GM19043 (cell line): ENCODE data around the gene DGKZ.
"Not testable (repeated sequence)": the region's sequence is repeated elsewhere in the genome, so short reads cannot be mapped to it uniquely, and the experiment has no call there.

ENCODE experiments used
- ATAC-seq: cut with Tn5 transposase; IDR thresholded peaks from one replicate; pipeline ENCODE4 v1.9.1; 2021; ENCODE audit warnings: low read depth; ENCODE audit not compliant: unreplicated experiment

DGKZ gene

DNA sequence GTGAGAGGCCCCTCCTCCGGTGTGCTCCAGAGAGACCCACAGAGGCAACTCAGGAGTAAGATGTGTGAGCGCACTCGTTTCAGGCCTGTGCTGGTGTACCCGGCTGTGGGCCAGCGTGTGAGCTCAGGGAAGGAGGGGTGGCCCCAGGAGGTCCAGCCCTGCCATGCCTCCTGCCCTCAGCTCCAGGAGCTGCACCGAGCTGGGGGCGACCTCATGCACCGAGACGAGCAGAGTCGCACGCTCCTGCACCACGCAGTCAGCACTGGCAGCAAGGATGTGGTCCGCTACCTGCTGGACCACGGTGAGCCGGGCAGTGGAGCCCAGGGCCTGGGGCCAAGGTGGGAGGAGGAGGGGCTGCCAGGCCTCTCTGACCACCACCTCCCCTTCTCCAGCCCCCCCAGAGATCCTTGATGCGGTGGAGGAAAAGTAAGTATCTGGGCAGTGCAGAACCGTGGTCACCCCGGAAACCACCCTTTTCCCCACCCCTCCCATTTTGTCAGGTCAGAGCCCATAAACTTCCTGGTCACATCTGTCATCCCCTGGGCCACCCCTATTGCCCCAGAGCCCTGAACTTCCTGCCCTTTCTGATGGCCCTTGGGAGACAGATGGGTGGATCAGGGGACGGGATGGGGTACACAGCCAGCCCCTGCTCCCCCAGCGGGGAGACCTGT, 31.7 kb downstream of the DGKZ start:
- ATAC-seq, result no peak

- not testable (repeated sequence) for ATAC-seq
Observed at GRCh38 chr11:46379482-46380293, 32.4 kb downstream of the DGKZ start.

DNA sequence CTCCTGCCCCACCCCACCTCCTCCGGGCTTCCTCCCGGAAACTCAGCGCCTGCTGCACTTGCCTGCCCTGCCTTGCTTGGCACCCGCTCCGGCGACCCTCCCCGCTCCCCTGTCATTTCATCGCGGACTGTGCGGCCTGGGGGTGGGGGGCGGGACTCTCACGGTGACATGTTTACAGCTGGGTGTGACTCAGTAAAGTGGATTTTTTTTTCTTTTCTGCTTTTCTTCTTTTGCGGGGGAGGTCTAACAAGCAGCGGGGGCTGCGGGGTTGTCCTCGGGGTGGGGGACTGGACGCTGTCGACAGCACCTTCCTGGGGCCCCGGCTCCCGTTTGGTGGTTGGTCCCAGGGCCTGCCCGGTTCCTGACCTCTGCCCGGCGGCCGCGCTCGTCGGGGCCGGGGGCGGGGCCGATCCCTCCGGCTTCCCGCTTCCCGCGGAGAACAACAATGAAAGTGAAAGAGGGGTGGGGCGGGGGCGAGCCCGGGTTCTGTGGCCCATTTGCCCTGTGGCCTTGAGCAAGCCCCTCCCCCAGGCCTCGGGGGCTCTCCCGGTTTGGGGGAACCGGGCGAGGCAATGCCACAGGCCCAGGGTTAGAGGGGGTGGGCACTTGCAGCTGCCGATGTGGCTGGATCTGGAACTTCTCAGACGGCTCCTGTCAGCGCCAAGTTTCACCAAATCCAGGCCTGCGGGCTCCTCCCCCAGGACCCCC, 33.2 kb downstream of the DGKZ start:
- ATAC-seq, result no peak

DNA sequence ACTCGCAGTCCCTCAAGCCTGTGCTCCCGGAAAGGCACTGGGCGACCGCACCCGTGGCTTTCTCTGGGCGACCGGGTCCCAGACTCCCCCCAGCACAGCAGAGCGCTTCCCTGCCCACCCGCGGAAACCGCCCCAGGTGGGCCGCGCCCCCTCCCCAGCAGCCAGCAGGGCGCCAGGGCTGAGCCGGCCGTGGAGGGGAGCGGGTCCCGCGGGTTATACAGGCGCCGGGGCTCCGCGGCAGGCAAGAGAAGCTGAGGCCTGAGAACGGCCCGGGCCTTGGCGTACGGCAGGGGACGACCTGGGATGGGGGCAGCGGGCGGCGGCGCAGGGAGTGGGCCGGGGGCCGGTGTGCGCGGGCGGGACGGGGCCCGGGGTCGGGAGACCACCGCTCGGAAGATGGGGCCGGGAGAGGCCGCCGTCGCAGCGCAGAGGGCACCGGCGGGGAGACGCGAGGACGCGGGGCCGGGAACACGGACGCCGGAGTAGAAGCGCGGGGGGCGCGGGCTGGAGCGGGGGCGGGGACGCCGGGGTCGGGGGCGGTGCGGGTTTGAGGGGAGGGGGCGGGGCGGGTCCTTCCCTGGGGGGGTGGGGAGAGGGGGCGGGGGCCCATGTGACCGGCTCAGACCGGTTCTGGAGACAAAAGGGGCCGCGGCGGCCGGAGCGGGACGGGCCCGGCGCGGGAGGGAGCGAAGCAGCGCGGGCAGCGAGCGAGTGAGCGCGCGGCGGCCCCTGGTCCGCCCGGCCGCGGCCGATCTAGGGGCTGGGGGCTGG, 34.0 kb downstream of the DGKZ start, which contains the start of gene MDK:
MDK (plus strand) TSS at position 622 of the 771 bp plus-strand sequence. CDS start 389 bp downstream, outside the sequence.
- no peak for ATAC-seq

DNA sequence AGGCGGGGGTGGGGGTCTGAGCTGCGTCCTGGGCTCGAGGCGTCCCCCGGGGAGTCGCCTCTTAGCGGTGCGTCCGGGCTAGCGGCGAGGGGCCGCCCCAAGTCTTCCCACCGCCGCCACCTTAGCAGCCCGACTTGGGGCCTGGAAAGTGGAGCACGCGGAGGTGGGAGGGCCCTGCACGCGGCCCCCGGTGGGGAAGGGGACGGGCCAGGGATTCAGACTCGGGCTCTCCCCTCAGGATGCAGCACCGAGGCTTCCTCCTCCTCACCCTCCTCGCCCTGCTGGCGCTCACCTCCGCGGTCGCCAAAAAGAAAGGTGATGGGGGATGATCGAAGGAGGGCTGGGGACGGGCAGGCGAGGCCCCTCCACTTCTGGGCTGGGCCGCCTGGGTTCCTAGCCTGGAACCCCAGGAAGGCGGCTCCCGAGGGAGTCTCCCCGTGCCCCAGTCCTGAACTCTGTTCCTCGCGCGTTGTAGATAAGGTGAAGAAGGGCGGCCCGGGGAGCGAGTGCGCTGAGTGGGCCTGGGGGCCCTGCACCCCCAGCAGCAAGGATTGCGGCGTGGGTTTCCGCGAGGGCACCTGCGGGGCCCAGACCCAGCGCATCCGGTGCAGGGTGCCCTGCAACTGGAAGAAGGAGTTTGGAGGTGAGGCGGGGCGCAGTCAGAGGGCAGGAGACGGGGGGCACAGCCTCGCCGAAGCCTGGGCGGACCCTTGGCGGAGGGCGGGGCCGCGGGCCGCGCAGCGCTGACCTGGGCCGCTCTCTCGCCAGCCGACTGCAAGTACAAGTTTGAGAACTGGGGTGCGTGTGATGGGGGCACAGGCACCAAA, 34.8 kb downstream of the DGKZ start:
- ATAC-seq, result no peak

GRCh38 chr11:46382646-46383403, 35.6 kb downstream of the DGKZ start:
- no peak for ATAC-seq

DNA sequence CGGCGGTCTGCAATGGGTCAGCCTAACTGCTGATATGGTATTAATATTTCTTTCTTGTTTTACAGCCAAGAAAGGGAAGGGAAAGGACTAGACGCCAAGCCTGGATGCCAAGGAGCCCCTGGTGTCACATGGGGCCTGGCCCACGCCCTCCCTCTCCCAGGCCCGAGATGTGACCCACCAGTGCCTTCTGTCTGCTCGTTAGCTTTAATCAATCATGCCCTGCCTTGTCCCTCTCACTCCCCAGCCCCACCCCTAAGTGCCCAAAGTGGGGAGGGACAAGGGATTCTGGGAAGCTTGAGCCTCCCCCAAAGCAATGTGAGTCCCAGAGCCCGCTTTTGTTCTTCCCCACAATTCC, 36.1 kb downstream of the DGKZ start:
- ATAC-seq, result no peak

DNA sequence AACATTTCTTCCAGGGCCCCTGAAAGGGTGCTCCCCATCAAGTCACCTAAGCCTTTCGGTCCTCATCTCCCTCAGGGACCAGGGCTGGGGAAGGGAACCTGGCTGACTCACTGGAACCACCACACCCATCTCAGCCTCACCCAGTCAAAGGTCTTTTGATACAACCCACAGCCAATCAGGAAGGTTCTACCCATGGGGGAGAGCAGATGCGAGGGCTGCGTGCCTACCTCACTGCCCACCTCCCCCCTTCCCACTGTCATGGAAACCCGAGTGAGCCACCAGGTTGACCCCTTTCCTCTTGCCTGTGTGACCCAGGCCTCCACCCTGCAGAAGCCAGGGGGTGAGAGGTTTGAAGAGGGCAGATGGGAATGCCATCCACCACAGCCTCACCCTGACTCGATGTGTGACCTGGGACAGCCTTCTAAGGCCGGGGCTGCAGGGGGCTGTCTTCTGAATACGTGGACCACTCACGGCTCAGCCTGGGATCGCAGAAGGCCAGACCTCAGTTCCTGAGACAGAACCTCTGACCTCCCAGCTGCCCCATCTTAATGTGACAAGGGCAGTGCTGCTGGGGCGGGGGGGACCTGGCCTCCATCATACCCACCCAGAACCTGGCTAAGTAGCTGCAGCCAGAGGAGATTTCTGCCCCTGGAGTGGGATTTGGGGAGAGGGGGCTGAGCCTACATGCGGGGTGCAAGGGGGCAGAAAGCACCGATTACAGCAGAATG, 36.9 kb downstream of the DGKZ start:
- ATAC-seq, result no peak

- no peak for ATAC-seq
Observed at GRCh38 chr11:46385169-46386004, 38.1 kb downstream of the DGKZ start.

- no peak for ATAC-seq
Observed at GRCh38 chr11:46386005-46386578, 38.8 kb downstream of the DGKZ start.

- no peak for ATAC-seq
Observed at GRCh38 chr11:46386674-46387073, 39.4 kb downstream of the DGKZ start.

DNA sequence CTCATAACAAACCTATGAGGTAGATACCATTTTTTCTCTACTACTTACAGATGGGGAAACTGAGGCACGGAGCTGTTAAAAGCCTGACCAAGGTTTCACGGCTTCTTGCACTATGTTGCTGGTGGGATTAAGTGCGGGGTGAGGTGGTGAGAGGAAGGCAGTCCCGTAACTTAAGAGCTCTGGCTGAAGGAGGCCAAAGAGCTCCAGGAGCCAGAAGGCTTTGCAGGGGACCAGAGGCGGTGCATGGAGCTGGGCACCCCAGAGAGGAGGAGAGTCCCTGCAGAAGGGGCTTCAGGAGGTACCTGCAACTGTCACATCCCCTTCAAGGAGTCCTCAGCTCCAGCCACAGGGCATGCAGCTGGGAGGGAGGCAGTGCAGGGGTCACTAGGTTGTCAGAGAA, 40.2 kb downstream of the DGKZ start:
- ATAC-seq, result no peak

GRCh38 chr11:46387919-46388618, 40.8 kb downstream of the DGKZ start:
- ATAC-seq, result no peak

DNA sequence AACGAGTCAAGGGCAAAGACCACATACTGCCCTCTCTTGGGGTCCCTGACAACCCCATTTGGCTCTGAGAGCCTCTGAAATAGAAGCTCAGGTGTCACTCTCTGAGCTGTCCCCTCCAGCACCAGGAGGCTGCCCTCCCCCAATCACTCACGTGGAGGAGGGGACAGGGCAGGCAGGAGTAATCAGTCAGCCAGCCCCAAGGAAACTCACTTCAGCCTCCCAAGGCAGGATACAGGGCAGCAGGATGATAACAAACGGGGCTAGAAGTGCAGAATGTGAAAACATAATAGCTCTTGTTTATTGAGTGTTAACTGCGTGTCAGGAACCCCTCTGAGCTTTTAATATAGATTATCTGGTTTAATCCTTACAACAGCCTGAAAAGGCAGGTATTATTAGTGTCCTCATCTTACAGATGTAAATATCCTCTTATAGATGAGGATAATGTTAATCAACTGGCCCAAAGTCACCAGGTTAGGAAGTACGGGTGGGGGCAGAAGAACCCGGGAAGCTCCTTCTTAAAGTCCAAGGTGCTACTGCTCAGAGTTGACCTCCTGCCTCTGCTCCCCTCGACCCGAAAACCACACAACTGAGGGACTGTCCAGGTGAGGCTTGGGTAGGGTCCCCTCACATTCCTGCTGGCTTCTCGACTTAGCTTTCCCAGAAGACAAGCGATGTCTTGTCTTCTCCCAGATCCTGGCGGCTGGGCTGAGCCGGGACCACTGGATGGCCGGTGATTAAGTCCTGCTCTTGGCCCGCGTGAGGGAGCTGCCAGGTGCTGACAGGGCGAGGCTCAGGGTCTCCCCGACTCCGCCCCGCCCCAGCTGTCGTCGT, 41.6 kb downstream of the DGKZ start:
- no peak for ATAC-seq

DNA sequence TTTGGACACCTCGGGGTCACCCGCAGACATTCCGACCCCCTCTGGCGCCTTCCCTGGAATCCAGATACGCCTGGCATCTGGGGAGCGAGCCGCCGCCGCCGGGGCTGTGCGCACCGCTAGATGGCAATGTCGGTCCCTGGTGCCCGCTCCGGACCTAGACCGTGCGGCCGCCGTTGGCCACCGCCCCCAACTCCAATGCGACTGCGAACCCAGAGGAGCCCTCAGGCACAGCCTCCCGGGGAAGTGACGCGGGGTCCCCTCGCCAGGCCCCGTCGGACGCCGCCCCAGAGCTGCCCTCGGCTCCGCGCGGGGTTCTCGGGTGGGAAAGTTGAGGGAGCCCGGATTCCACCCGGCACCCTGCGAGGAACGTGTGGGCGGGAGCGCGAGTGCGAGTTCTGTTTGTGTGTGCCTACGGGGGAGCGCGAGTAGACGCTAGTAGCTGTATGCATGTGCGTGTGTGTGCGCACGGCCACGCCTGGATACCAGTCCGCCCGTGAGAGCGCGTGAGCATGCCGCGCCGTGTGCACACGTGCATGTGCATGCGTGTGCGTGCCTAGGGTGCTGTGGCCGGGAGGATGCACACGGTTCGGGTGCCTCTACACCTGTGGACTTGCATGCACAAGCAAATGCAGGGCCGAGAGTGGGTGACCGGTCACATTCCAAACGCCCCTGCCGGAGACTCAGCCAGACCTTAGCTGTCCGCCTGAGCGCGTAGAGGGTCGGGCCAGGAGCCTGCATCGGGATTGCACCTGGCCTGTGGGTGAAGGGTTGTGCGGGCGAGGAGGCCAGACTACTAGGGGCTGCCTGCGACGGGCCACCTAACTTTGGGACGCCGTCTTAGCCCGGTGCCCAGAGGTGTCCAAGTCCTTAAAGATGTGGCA, 42.4 kb downstream of the DGKZ start:
- no peak for ATAC-seq
